A673 (cell line): ENCODE measurements around the gene STX1B. TPM values are rescaled to one million over a fixed set of nuclear protein-coding genes. Genes with fewer than 3 reads are reported as not detected.

Experiments used
- BruUV-seq: library from RNA; stranded (reverse); fragments of 400-500 nt; replicated peaks from 2 replicates; lab custom pipeline; 2021; lab: Mats Ljungman, UMichigan
- CTCF ChIA-PET: fragments of 300-600 bp; sonication (Branson Sonifier 250); formaldehyde crosslinking; loops from one replicate; lab custom pipeline; 2022; ENCODE audit warnings: antibody characterized with exemption; lab: Charles Lee
- POLR2A ChIA-PET: fragments of 300-600 bp; sonication (Branson Sonifier 250); formaldehyde crosslinking; loops from one replicate; lab custom pipeline; 2022; ENCODE audit warnings: antibody characterized with exemption; ENCODE audit not compliant: low non-redundant PET; lab: Charles Lee
- DNase-seq: peaks from one replicate; pipeline ENCODE4 v3.0.0-alpha.2; 2015; ENCODE audit warnings: low spot score
- H3K27ac ChIP-seq: fragments of 200-600 bp; sonication (generic); 2 replicates; pipeline ENCODE4 v1.5.1; 2016; ENCODE audit warnings: mixed run types, low read depth, mild to moderate bottlenecking, mixed read lengths, antibody characterized with exemption, low read length; ENCODE audit not compliant: poor library complexity, severe bottlenecking
- H3K27me3 ChIP-seq: fragments of 200-600 bp; sonication (generic); replicated peaks from 2 replicates; pipeline ENCODE4 v1.6.1; 2017; ENCODE audit warnings: mixed run types, low read depth, mild to moderate bottlenecking, mixed read lengths, antibody characterized with exemption, low read length; ENCODE audit not compliant: insufficient read depth, poor library complexity
- H3K36me3 ChIP-seq: fragments of 200-600 bp; sonication (generic); 2 replicates; pipeline ENCODE4 v1.6.1; 2016; ENCODE audit warnings: mixed run types, mild to moderate bottlenecking, mixed read lengths, antibody characterized with exemption, low read length; ENCODE audit not compliant: insufficient read depth, poor library complexity, severe bottlenecking
- H3K4me1 ChIP-seq: fragments of 200-600 bp; sonication (generic); 2 replicates; pipeline ENCODE4 v1.6.1; 2017; ENCODE audit warnings: mixed run types, mild to moderate bottlenecking, mixed read lengths, antibody characterized with exemption, low read length; ENCODE audit not compliant: insufficient read depth, poor library complexity, severe bottlenecking
- H3K4me3 ChIP-seq: fragments of 200-600 bp; sonication (generic); 2 replicates; pipeline ENCODE4 v1.5.1; 2016; ENCODE audit warnings: low read depth, mixed run types, mild to moderate bottlenecking, mixed read lengths, low read length; ENCODE audit not compliant: poor library complexity, severe bottlenecking
- H3K9me3 ChIP-seq: fragments of 200-600 bp; sonication (generic); 2 replicates; pipeline ENCODE4 v1.6.1; 2016; ENCODE audit warnings: mixed run types, low read depth, mild to moderate bottlenecking, mixed read lengths, antibody characterized with exemption, low read length; ENCODE audit not compliant: poor library complexity, severe bottlenecking
- CTCF ChIP-seq: fragments of 300-800, 200-600 bp; sonication (generic); conservative IDR thresholded peaks from 2 replicates; pipeline ENCODE4 v1.5.1; 2017; ENCODE audit warnings: low read depth, mild to moderate bottlenecking, antibody characterized with exemption, low read length, moderate library complexity, mixed read lengths
- EZH2 ChIP-seq: fragments of 200-600 bp; sonication (generic); IDR thresholded peaks from 2 replicates; pipeline ENCODE4 v1.6.1; 2017; ENCODE audit warnings: borderline replicate concordance, low read depth, mild to moderate bottlenecking, mixed read lengths, antibody characterized with exemption, low read length; ENCODE audit not compliant: poor library complexity, severe bottlenecking
- intact Hi-C: fragments of 100-400 bp; cut with micrococcal nuclease; formaldehyde crosslinking; loops from one replicate; pipeline ENCODE4 v1.10.0; 2022; ENCODE audit not compliant: unreplicated experiment
- total RNA-seq: library from RNA; stranded (reverse); gene quantifications from 2 replicates; pipeline ENCODE4 v1.2.3, GENCODE V29; 2021

STX1B gene
- total RNA-seq, 1 experiment from 2014 or later = 0.62 TPM

DNA sequence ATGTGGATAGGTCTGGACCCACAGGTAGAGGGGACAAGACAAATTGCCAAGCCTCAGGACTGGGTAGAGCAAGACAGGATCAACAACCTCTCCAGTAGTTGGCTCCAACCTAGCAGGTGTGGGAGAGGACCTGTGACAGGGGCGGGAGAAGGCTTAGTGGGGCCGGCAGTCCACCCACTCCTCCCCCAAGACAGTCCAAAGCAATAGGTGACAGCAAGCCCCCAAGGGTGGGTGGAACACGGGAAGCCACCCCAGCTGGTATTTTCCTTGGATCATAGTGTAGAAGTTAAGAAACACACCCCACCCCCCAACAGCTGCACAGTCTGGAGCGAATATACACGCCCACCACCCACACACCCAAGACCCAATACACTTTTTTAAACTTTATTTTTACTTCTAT lies 18.8 kb upstream of the STX1B start:
- intact Hi-C loops = no loop called here
- Histone ChIP-seq H3K4me3 (no peak overlapping the region), H3K4me1 (peaks cover 7% of the 10 kb centered on the region)

GRCh38 chr16:31025339-31025738 lies 14.9 kb upstream of the STX1B start:
- Histone ChIP-seq H3K36me3 (no peaks in the 10 kb centered on the region), H3K4me3 (no peak overlapping the region), H3K4me1 (no peaks in the 10 kb centered on the region), H3K9me3 (no peaks in the 10 kb centered on the region), H3K27me3 (no peaks in the 10 kb centered on the region), H3K27ac (no peak overlapping the region)
- POLR2A ChIA-PET = no interaction called here
- intact Hi-C loops = no loop called here
- CTCF ChIA-PET = no interaction called here
- no peak for DNase-seq
- BruUV-seq = no TSS peak
- TF ChIP-seq CTCF = no peak

More for the DNA sequence above, 18.8 kb upstream of the STX1B start:
- CTCF ChIA-PET = no interaction called here
- H3K36me3 ChIP-seq = no peaks in the 10 kb centered on the region
- no peak overlapping the region for H3K27ac ChIP-seq
- POLR2A ChIA-PET = no interaction called here
- no TSS peak for BruUV-seq
- no peaks in the 10 kb centered on the region for H3K27me3 ChIP-seq
- H3K9me3 ChIP-seq = no peaks in the 10 kb centered on the region
- DNase-seq = no peak
- TF ChIP-seq CTCF (no peak), EZH2 (no peak)

- CTCF ChIA-PET = interaction anchor here (0.6 kb wide), 1 partner anchor 274 kb away, joined by 13 read pairs; no protein-coding TSS in a partner anchor
- Histone ChIP-seq H3K27ac (no peak overlapping the region), H3K27me3 (no peaks in the 10 kb centered on the region), H3K9me3 (no peaks in the 10 kb centered on the region), H3K4me1 (no peaks in the 10 kb centered on the region), H3K4me3 (no peak overlapping the region), H3K36me3 (no peaks in the 10 kb centered on the region)
- POLR2A ChIA-PET = no interaction called here
- intact Hi-C loops = no loop called here
- no TSS peak for BruUV-seq
- no peak for TF ChIP-seq CTCF
- no peak for TF ChIP-seq EZH2
- DNase-seq = no peak
These were observed 13.3 kb upstream of the STX1B start for GRCh38 chr16:31023627-31024226.
